Endothelial cell of umbilical vein (primary cell): Measurements from ENCODE around the gene BCL2L14. TPM values are rescaled to one million over a fixed set of nuclear protein-coding genes. Genes with fewer than 3 reads are reported as not detected.

Experiments
- BruUV-seq: library from RNA; stranded (reverse); fragments of 400-500 nt; replicated peaks from 2 replicates; lab custom pipeline; 2021; lab: Mats Ljungman, UMichigan
- CTCF ChIA-PET: fragments of 300-600, 350-600 bp; sonication (Branson Sonifier 250); formaldehyde crosslinking; loops from one replicate; lab custom pipeline; 2021; ENCODE audit warnings: antibody characterized with exemption, inconsistent platforms; lab: Charles Lee
- POLR2A ChIA-PET: fragments of 300-600, 350-600 bp; sonication (Branson Sonifier 250); formaldehyde crosslinking; loops from one replicate; lab custom pipeline; 2021; ENCODE audit warnings: antibody characterized with exemption, inconsistent platforms; lab: Charles Lee
- DNase-seq: peaks from one replicate; pipeline ENCODE4 v3.0.0-alpha.2; 2011; ENCODE audit warnings: low read depth, low spot score
- FAIRE-seq: peaks from 2 replicates; lab custom pipeline; 2011; peaks lifted over from hg19 to GRCh38; lab: Jason Lieb, UNC
- H2AFZ ChIP-seq: 2 replicates; pipeline ENCODE4 v1.6.0; 2012; ENCODE audit warnings: low read depth, low read length, control low read depth, inconsistent platforms
- H3K27ac ChIP-seq: 2 replicates; pipeline ENCODE4 v1.5.1; 2011; ENCODE audit warnings: low read depth, mild to moderate bottlenecking, control low read depth, low read length, moderate library complexity; ENCODE audit not compliant: insufficient read depth
- H3K27me3 ChIP-seq, 2 experiments: 2 replicates each; pipeline versions ENCODE4 v1.6.0 to v1.6.1; 2011; ENCODE audit warnings: low read length in 2 of 2, mixed read lengths in 1 of 2; ENCODE audit not compliant: control insufficient read depth in 2 of 2, insufficient read depth in 2 of 2
- H3K36me3 ChIP-seq, 2 experiments: 2 replicates in 1 of 2; 3 replicates in 1 of 2; pipeline ENCODE4 v1.5.1; 2011; ENCODE audit warnings: low read length in 2 of 2, mild to moderate bottlenecking in 1 of 2, moderate library complexity in 1 of 2; ENCODE audit not compliant: control insufficient read depth in 2 of 2, insufficient read depth in 2 of 2; ENCODE audit errors: extremely low read depth in 1 of 2
- H3K4me1 ChIP-seq: 3 replicates; pipeline ENCODE4 v1.5.1; 2011; ENCODE audit warnings: mild to moderate bottlenecking, low read length; ENCODE audit not compliant: control insufficient read depth, insufficient read depth; ENCODE audit errors: extremely low read depth
- H3K4me2 ChIP-seq: 2 replicates; pipeline ENCODE4 v1.6.1; 2011; ENCODE audit warnings: low read length, control low read depth, mixed read lengths; ENCODE audit not compliant: insufficient read depth
- H3K4me3 ChIP-seq, 3 experiments: fragments of 200-600 bp in 1 of 3; sonication (generic), shearing (Covaris generic) in 1 of 3; replicated peaks in 1 of 3; 2 replicates each; pipeline ENCODE4 v1.5.1; 2011 to 2016; ENCODE audit warnings: control low read depth in 3 of 3, low read length in 3 of 3, mild to moderate bottlenecking in 2 of 3, inconsistent platforms in 1 of 3, low read depth in 1 of 3, moderate library complexity in 1 of 3; ENCODE audit not compliant: insufficient read depth in 1 of 3
- H3K79me2 ChIP-seq: 2 replicates; pipeline ENCODE4 v1.6.0; 2012; ENCODE audit warnings: low read length, inconsistent platforms; ENCODE audit not compliant: control insufficient read depth, insufficient read depth
- H3K9ac ChIP-seq: replicated peaks from 2 replicates; pipeline ENCODE3; 2011; ENCODE audit warnings: low read length, control low read depth; ENCODE audit not compliant: insufficient read depth; ENCODE audit errors: extremely low read depth
- H3K9me1 ChIP-seq: replicated peaks from 3 replicates; pipeline ENCODE4 v1.6.0; 2011; ENCODE audit warnings: mild to moderate bottlenecking, low read length; ENCODE audit not compliant: control insufficient read depth, insufficient read depth; ENCODE audit errors: extremely low read depth
- H3K9me3 ChIP-seq: replicated peaks from 2 replicates; pipeline ENCODE4 v1.5.1; 2012; ENCODE audit warnings: low read length, inconsistent platforms; ENCODE audit not compliant: control insufficient read depth, insufficient read depth
- H4K20me1 ChIP-seq: replicated peaks from 2 replicates; pipeline ENCODE3; 2011; ENCODE audit warnings: mild to moderate bottlenecking, low read length; ENCODE audit not compliant: control insufficient read depth, insufficient read depth; ENCODE audit errors: extremely low read depth
- FOS ChIP-seq: IDR thresholded peaks from 2 replicates; pipeline ENCODE4 v1.6.1; 2011; ENCODE audit warnings: mild to moderate bottlenecking, low read length, moderate library complexity, borderline replicate concordance; ENCODE audit not compliant: insufficient read depth
- GATA2 ChIP-seq: IDR thresholded peaks from 2 replicates; pipeline ENCODE4 v1.7.0; 2011; ENCODE audit warnings: low read depth, mild to moderate bottlenecking, moderate library complexity, mixed read lengths, low read length; ENCODE audit not compliant: insufficient read length, insufficient read depth
- JUN ChIP-seq: IDR thresholded peaks from 2 replicates; pipeline ENCODE4 v1.6.1; 2011; ENCODE audit warnings: borderline replicate concordance, low read depth; ENCODE audit not compliant: insufficient read length, insufficient read depth
- MAX ChIP-seq: IDR thresholded peaks from 2 replicates; pipeline ENCODE4 v1.6.1; 2011; ENCODE audit not compliant: insufficient read depth, insufficient read length
- POLR2A ChIP-seq: IDR thresholded peaks from 2 replicates; pipeline ENCODE4 v1.6.1; 2012; ENCODE audit warnings: low read depth, mild to moderate bottlenecking, control low read depth, low read length
- POLR2AphosphoS5 ChIP-seq: IDR thresholded peaks from 2 replicates; pipeline ENCODE4 v1.6.1; 2012; ENCODE audit warnings: low read depth, mild to moderate bottlenecking, control low read depth, low read length, moderate library complexity; ENCODE audit not compliant: insufficient read depth
- dilution Hi-C: fragments of 300-500 bp; cut with MboI; formaldehyde crosslinking; loops from one replicate; pipeline ENCODE4 v1.15.0; 2019; ENCODE audit warnings: low sequenced_read_pairs; ENCODE audit not compliant: extremely low pct_ligation_motif_present
- intact Hi-C: fragments of 100-400 bp; cut with micrococcal nuclease; formaldehyde crosslinking; loops from one replicate; pipeline ENCODE4 v1.10.0; 2022
- polyA plus RNA-seq, 4 experiments: library from polyadenylated mRNA; depleted of rRNA in 3 of 4; stranded (reverse) in 3 of 4; unstranded in 1 of 4; fragments of >200 nt; gene quantifications; 2 replicates each; pipeline versions ENCODE4 v1.2.1 to v1.2.3, GENCODE V29; 2011 to 2012; ENCODE audit warnings: missing spikeins in 1 of 4
- total RNA-seq: library from RNA; stranded (reverse); gene quantifications from 2 replicates; pipeline ENCODE4 v1.2.3, GENCODE V29; 2021

BCL2L14 gene
- total and polyA plus RNA-seq, 2 donors (not counting 3 experiments of a cell fraction or from before 2014, with no cell fraction given): not detected

GRCh38 chr12:12024911-12025682 is 45.6 kb upstream of the BCL2L14 start:
- H3K4me1 ChIP-seq: no peaks in the 10 kb centered on the region
- no peaks in the 10 kb centered on the region for H3K9me3 ChIP-seq
- H3K4me3 ChIP-seq: no peak overlapping the region
- H3K27ac ChIP-seq: no peak overlapping the region
- H3K9ac ChIP-seq: no peak overlapping the region
- no peak overlapping the region for H3K4me2 ChIP-seq
- no peak for DNase-seq
- no peaks in the 10 kb centered on the region for H3K36me3 ChIP-seq
- no TSS peak for BruUV-seq
- H3K9me1 ChIP-seq: no peaks in the 10 kb centered on the region
- ChIA-PET POLR2A (no interaction called here), CTCF (interaction anchor here (1.1 kb wide), 1 partner anchor 11 kb away, joined by 4 read pairs; no protein-coding TSS in a partner anchor)
- H3K79me2 ChIP-seq: no peaks in the 10 kb centered on the region
- FAIRE-seq: no peak
- dilution Hi-C loops: loop anchor here (25.0 kb wide), 1 partner anchor 438 kb away; no protein-coding TSS in a partner anchor
- intact Hi-C loops: no loop called here
- no peak for TF ChIP-seq POLR2A
- no peak for TF ChIP-seq FOS
- TF ChIP-seq JUN: no peak
- no peak for TF ChIP-seq MAX
- TF ChIP-seq GATA2: no peak
- no peak for TF ChIP-seq POLR2AphosphoS5
- H3K27me3 ChIP-seq: peaks cover 10 to 13% of the 10 kb centered on the region in 2 experiments
- H2AFZ ChIP-seq: no peak overlapping the region
- no peaks in the 10 kb centered on the region for H4K20me1 ChIP-seq
